Measurements from ENCODE around the gene CLCN1.
"Not testable (repeated sequence)": the region's sequence is repeated elsewhere in the genome, so short reads cannot be mapped to it uniquely, and the experiment has no call there.

CLCN1 gene

GRCh38 chr7:143388051-143388450 lies 72.1 kb downstream of the CLCN1 start:
- DNase-seq: no peak

- DNase-seq: no peak
These were observed 72.7 kb downstream of the CLCN1 start for GRCh38 chr7:143388491-143389101.

- DNase-seq: no peak
These were observed 73.6 kb downstream of the CLCN1 start for GRCh38 chr7:143389316-143390103.

GRCh38 chr7:143390104-143390772 lies 74.3 kb downstream of the CLCN1 start:
- no peak for DNase-seq

GRCh38 chr7:143390773-143391317 lies 74.9 kb downstream of the CLCN1 start:
- DNase-seq: no peak

- no peak for DNase-seq
These were observed 75.8 kb downstream of the CLCN1 start for GRCh38 chr7:143391462-143392404.

- not testable (repeated sequence) for DNase-seq
These were observed 76.5 kb downstream of the CLCN1 start for GRCh38 chr7:143392427-143392826.

GRCh38 chr7:143392875-143393266 lies 77.0 kb downstream of the CLCN1 start:
- no peak for DNase-seq

GRCh38 chr7:143393267-143394041 lies 77.5 kb downstream of the CLCN1 start:
- DNase-seq: no peak

- no peak for DNase-seq
These were observed 78.2 kb downstream of the CLCN1 start for GRCh38 chr7:143394068-143394467.

GRCh38 chr7:143394777-143395176 lies 78.9 kb downstream of the CLCN1 start:
- DNase-seq: no peak

GRCh38 chr7:143395187-143396149 lies 79.6 kb downstream of the CLCN1 start:
- no peak for DNase-seq

- DNase-seq: no peak
These were observed 80.3 kb downstream of the CLCN1 start for GRCh38 chr7:143396182-143396581.

- no peak for DNase-seq
These were observed 81.0 kb downstream of the CLCN1 start for GRCh38 chr7:143396625-143397556.

GRCh38 chr7:143397710-143398530 lies 82.0 kb downstream of the CLCN1 start:
- no peak for DNase-seq

GRCh38 chr7:143398616-143399015 lies 82.7 kb downstream of the CLCN1 start:
- DNase-seq: no peak

- DNase-seq: no peak
These were observed 83.2 kb downstream of the CLCN1 start for GRCh38 chr7:143399151-143399550.

GRCh38 chr7:143399642-143400041 lies 83.7 kb downstream of the CLCN1 start:
- no peak for DNase-seq

Data from effector CD4-positive, alpha-beta T cell (primary cell).